Testis (tissue), 2 donors: ENCODE data around the gene RAMACL.

Experiments
- CTCF ChIP-seq, 3 experiments: fragments of 450-650 bp in 2 of 3; fragments of 200-600 bp in 1 of 3; sonication (generic) in 1 of 3; IDR thresholded peaks; one replicate each; pipeline ENCODE4 v1.5.1; 2016 to 2019; ENCODE audit warnings: antibody characterized with exemption in 3 of 3, mild to moderate bottlenecking in 2 of 3, moderate library complexity in 1 of 3
- POLR2A ChIP-seq: fragments of 450-650 bp; IDR thresholded peaks from one replicate; pipeline ENCODE4 v1.6.1; 2017; ENCODE audit warnings: antibody characterized with exemption, mild to moderate bottlenecking, moderate library complexity

- TF ChIP-seq CTCF (IDR thresholded peaks at IDR 0.05) = no peak
- TF ChIP-seq POLR2A = no peak
Observed at GRCh38 chr6:166597711-166598440, 11.4 kb upstream of the RAMACL start.
